NOMO-1 (cell line): ENCODE data around the gene C1orf167.

Source experiments
- DNase-seq, 2 experiments: peaks; one replicate each; lab custom pipeline; 2025; ENCODE audit not compliant: unreplicated experiment in 2 of 2; lab: John Stamatoyannopoulos, UW

C1orf167 gene

DNA sequence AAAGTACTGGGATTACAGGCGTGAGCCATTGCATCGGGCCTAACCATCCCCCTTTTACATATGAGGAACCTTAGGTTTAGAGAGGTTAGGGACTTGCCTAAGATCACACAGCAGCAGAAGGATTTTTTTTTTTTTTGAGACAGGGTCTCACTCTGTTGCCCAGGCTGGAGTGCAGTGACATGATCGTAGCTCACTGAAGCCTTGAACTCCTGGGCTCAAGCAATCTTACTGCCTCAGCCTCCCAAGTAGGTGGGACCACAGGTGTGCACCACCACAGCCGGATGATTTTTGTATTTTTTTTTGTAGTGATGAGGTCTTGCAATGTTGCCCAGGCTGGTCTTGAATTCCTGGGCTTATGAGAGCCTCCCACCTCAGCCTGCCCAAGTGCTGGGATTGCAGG lies 2.2 kb upstream of the C1orf167 start:
- DNase-seq, result no peak

DNA sequence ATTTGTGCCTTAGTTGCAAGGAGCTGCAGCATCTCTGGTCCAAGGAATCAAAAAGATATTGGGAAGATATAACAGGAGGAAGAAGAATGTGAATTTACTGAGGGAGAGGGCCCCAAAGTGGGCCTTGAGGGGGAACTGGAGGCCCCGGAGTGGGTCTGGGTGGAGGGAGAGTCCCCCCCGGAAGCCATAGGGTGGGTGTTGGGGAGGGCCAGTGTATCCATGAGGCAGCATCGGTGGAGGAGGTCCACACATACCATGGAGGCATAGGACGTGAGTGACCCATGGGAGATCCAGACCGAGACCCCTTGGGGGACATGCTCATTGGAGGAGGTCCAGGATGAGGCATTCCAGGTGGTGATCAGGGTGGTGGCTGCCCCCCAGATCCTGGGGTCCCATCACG lies 708 bp upstream of the C1orf167 start:
- DNase-seq, result no peak

DNA sequence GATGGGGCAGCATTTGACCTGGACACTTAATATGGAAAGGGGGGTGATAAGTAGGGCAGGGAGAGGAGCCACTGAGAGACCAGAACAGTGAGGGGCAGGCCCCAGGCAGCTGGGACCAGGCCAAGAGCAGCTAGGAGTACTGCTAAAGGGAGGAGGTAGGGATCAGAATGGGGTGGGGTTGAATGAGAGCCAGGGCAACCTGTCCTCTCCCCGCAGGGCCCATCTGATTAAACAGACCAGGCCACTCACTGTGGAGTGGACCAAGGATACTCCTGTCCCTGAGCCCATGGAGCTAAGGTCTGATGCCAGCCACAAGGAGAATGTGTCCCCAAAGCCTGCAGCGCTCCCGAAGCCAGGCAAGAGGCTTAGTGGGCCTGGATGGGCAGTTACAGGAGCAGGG lies 2.1 kb downstream of the C1orf167 start:
- no peak for DNase-seq

DNA sequence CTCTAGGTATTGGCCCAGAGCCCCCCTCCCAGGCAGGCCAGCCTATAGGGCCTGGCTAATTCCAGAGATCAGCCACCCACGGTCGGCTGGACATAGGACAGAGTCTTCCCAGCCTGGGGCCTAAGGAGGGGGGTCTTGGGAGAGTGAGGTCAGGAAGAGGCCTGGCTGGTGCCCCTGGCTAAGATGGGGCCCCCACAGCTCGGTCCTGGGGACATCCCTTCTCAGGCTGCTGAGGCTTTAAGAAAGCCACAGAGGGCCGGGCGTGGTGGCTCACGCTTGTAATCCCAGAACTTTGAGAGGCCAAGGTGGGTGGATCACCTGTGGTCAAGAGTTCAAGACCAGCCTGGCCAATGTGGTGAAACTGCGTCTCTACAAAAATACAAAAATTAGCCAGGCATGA lies 2.5 kb downstream of the C1orf167 start:
- no peak for DNase-seq

DNA sequence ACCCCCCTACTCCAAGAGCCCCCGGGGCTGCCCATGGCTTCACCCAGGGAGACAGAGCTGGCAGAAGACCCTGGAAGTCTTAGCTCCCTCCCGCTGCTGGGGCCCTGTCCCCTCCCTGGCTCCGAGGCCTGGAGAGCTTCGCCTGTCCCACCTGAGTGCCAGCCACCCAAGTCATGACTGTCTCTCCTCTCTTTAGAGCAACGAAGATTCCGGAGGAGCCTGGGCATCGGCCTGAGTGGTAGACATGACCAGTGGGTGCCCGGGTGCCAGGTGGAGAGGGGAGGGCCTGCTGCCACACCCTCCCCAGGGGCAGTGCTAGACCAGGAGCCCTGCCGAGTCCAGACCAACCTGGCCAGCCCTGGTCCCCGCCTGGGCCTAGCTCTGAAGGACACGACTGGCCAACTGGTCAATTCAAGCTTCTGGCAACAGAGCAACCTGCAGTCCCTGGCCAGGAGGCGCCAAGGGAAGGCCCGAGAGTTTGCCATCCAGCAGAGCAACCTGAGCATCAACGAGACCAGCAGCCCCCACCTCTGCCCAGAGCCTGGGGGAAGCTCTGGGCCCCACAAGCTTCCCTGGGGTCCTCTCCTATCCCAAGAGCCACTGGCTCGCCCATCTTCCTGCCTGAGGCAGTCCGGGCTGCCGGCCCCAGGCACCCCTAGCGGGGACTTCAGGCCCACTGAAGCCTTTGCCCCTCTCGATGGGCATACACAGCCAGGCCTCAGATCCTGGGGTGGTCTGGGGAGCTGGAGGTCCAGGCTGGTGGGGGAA lies 3.9 kb downstream of the C1orf167 start:
- DNase-seq, result no peak

DNA sequence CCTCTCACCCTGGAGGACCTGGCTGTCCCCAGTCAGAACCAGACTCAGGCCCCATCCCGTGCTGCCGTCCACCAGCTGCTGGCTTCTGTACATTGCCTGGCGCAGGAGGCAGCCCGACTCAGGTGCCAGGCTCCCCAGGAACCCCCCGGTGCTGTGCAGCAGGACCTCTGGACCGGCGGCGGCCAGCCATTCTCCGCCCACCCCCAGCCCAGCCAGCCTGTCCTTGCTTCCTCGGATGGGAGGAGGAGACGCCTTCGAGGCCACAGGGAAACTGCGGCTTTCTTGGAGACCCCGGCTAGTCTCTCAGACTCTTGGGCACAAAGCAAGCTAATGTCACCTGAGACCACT lies 4.4 kb downstream of the C1orf167 start:
- DNase-seq, result no peak

DNA sequence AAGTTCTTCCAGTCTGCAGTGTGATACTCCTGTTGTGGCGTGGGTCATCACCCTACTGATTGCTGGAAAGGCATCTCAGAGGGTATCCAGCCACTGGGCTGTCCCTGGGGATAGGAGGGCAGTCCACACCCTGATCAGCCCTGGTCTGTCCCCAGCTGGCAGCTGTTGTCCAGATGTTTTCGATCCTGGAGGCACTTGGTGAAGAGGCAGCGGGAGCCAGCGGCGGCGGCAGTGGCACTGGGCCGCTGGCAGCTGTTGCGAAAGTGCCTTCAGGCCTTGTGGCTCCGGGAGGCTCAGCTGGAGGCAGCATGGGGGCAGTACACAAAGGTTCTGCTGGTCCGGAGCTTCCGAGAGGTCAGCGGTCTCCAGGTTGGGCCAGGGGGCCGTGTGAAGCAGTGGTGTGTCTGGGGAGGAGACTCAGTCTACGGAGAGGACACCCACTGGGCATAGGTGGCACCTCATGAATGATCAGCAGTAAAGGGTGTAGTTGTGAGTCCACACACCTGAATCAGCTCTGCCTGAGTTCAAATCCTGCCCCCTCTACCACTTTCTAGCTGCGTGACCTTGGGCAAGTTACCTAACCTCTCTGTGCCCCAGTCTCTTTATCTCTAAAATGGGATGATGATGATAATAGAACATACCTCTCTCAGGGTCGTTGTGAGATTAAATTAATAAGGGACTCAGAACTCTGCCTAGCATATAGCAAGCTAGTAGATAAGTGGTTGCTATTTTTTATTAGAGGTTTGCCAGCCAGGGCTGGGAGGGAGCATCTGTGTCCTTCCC lies 6.1 kb downstream of the C1orf167 start:
- no peak for DNase-seq

DNA sequence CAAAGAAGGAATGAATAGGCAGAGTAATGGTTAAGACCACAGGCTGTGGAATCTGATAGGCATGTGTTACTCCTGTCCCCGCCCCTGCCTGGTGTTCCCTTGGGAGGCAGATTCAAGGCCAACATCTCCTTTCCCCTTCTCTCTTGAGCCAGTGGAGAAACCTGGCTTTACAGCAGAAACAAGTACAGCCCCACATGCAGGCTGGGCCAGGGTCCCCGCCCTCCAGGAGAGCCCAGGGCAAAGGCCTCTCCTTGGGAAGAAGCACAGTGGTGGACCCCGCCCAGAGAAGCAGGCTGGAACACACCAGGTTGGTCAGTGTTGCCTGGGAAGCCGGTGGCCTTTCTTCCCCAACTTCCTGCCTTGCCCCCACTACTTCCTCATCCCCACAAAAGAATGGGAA lies 6.8 kb downstream of the C1orf167 start:
- DNase-seq, result no peak

DNA sequence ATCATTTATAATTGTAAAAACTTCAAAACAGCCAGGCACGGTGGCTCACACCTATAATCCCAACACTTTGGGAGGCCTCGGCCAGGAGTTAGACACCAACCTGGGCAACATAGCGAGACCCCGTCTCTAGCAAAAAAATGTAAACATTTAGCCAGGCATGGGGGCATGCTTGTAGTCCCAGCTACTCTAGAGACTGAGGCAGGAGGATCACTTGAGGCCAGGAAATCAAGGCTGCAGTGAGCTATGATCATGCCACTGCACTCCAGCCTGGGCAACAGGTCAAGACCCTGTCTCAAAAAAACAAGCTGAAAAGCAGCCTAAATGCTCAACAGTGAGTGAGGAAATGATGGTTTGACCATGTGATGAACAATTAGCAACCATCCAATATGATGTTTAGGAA lies 7.3 kb downstream of the C1orf167 start:
- no peak for DNase-seq

DNA sequence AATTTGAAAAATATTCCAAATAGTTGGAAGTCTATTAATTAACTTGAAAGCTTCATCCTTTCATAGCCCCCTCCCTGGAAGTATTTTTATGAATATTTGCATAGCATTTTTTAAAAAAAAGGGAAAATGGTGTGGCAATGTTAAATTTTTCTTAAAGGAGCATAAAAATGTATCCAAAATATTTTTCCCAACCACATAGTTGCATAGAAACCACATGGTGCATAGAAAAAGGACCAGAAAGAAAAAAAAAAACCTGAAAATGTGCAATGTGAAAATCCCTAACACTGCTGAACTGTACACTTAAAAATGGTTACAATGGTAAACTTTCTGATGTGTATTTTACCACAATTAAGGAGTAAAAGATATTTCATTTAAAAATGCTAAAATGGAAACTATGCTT lies 8.0 kb downstream of the C1orf167 start:
- no peak for DNase-seq

DNA sequence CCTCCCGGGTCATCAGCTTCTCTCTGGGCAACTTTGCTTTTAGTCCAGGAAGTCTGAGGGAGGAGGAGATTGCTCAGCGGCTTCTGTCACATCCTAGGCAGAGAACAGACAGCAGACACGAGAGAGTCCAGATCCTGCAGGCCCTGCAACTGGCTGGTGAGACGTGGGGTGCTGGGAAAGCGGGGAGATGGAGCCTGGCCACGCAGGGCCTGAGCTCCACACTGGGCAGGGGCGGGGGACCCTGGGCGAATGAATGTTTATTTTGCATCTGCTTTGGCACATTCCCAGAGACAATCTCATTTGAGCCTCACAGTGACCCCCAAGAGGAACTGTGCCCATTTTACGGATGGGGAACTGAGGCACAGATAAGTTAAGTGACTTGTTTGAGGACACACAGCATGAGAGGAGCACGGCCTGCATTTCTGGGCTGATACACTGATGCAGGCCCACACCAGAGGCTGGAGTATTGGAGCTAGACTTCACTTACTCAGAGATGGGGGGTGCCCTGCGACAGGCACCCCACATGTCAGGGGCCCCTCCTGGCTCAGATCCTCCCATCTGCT lies 9.6 kb downstream of the C1orf167 start:
- no peak for DNase-seq

DNA sequence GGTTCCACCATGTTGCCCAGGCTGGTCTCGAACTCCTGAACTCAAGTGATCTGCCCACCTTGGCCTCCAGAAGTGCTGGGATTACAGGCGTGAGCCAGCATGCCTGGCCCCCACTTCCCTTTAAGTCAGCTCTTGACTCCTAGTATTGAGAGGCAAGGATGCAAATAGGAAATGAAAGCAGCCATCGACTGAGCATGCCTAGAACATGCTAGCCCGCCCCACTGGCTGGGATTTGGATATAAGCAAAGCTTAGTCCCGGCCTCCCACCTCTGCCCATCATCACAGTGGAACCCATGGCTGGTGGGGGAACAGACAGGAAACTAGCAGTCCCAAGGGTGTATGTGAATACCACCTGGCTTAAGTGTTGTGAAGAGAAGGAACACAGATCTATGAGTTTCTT lies 10.5 kb downstream of the C1orf167 start:
- DNase-seq, result peak in 1 of 2 experiments; percentile 16

DNA sequence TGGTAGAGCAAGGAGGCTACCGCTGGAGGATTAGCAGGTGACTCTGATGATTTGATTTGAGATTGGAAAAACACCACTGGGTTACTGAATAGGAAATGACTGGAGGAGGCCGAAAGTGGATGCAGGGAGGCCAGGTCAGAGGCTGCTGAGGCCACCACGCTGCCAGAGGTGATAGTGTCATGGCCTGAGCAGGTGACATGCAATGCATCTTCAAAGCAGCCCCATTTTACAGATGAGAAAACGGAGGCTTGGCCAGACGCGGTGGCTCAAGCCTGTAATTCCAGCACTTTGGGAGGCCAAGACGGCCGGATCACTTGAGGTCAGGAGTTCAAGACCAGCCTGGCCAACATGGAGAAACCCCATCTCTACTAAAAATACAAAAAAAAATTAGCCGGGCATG lies 12.8 kb downstream of the C1orf167 start:
- DNase-seq, result no peak

DNA sequence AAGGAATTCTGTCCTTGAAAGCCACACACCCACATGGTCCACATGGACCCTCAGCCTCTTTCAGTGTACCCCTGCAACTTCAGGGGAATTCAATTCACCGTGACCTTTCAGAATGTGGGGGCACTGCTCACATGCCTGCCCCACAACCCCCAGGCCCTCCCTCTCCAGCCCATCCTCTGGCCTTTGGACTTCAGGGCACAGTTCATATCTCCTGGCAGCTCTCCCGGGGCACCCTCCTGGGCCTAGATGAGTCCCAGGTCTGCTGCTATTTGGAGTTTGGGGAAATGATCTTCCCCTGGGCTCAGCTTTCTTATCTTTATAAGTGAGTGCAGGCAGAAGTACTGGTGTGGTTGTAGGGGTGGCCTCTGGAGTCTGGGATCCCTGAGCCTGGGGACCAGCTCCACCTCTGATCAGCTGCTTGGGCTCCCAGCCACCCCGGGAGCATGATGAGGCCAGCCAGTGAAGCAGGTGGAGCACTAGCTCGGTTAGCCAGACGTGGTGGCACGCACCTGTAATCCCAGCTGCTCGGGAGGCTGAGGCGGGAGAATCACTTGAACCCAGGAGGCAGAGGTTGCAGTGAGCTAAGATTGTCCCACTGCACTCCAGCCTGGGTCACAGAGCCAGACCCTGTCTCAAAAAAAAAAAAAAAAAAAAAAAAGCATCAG lies 15.8 kb downstream of the C1orf167 start:
- no peak for DNase-seq

DNA sequence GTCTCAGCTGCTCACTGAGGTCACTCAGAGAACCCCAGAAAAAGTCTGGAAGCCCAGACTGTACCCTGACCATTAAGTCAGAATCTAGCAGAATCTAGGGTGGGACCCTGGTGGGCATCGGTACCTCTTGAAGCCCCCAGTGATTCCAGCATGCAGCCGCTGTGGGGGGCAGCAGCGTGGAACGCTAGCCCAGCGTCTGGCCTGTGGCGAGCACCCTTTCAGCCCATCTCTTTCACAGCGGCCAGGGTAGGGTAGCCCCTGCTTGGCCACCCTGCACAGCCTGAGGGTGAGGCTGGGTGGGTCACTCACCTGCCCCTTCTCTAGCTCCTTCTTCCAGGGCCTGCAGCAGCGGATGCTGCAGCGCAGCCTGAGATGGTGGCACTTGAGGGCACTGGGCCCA lies 16.3 kb downstream of the C1orf167 start:
- DNase-seq, result no peak

DNA sequence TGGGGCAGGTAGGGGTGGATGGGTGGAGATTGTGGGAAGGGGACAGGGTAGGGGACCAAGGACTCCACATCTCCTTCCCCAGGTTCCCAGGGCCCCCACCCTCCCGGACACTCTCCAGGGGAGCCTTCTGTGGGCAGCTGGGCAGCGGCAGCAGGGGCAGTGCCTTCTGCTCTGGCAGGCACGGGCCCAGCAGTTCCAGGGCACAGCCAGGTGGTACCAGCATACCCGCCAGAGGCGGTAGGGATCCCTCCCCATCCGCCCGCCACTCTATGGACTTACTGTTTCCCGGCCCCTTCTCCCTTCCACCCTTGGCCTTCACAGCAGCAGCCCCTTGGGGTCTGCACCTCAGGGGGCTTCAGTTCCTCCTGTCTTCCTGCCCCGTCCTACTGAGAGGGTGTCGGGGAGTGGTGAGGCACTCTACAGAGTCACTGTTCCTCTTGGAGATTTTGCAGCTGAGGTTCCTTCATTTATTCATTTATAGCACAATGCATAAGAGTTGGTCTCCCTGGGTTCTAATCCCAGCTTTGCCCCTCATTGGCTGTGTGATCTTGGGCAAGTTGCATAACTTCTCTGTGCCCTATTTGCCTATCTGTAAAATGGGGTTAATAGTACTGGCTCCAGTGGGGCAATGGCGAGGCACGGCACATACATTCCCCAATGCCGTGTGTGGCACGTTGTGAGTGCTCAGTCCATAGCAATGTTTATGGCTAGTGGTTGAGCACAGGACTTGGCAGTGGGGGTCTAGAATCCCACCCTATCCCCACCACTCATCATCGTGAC lies 17.0 kb downstream of the C1orf167 start:
- no peak for DNase-seq

DNA sequence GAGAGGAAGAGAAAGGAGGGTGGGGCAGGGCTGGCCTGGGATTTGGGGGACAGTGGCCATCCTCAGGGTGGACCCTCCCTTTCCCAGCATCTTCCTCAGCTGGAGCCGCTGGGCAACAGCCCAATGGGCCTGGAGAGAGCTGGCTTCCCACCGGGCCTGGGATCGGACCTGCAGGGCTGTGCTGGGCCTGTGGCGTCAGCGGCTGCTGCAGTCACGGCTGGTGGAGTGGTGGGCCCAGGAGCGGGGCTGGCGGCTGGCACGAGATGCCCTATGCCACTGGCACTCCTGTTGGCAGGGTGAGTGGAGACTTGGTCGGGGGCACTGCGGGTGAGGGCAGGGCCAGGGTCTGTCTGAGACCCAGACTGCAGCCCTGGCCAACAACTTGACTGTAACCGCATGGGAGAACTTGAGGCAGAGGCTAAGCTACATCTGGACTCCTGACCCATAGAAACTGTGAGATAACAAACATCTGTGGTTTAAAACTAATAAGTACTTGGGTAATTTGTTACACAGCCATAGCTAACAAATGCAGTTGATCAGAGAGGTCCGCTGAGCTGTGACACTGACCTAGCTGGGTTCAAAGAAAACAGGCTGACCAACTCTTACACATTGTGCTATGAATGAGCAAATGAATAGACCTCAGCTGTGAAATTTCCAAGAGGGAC lies 17.9 kb downstream of the C1orf167 start:
- DNase-seq, result no peak

DNA sequence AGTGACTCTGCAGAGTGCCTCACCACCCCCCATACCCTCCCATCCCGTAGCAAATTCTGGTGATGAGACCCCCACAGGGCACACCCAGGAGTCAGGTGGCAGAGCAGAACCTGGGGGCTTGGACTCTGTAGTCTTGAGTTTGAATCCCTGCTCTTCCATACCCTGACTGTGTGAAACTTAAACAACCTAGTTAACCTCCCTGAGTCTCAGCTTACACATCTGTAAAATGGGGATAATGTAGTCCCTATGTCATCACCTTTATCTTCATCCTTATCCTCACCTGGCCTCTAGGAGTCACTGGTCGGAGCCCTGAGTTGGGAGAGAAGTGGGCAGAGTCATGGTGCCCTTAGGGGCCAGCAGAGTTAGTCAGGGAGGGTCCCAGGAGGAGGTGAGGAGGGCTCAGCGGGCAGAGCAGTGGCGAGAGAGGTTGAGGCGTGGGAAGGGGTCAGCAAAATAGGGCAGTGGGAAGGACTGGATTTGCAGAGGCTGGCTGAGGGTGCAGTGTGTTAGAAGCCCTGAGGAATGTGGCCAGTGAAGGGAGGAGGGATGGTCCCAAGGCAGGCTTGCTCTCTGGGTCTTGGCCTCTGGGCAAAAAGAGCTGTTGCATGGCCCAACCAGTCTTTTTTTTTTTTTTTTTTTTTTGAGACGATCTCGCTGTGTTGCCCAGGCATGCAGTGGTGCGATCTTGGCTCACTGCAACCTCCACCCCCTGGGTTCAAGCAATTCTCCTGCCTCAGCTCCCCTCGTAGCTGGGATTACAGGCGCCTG lies 18.6 kb downstream of the C1orf167 start:
- DNase-seq, result no peak

DNA sequence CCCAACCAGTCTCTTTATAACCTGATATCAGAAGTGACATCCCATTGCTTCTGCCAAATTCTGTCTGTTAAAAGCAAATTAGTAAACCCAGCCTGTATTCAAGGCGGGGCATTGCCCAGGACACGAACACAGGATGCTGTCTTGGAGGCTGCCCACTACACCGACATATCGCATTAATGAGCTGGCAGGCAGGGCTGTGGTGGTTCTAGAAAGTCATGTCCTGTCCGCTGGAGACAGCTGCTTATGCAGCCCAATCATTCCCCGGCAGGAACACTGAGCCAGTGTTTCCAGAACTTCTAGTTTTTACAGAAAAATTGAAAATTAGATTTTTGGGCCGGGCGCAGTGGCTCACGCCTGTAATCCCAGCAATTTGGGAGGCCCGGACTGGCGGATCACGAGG lies 19.3 kb downstream of the C1orf167 start:
- DNase-seq, result no peak
